ENCODE measurements around the gene RAPGEF5.
A peak's percentile ranks its signal among the peaks of the same experiment; 100 is the strongest.

Gene RAPGEF5, protein sequence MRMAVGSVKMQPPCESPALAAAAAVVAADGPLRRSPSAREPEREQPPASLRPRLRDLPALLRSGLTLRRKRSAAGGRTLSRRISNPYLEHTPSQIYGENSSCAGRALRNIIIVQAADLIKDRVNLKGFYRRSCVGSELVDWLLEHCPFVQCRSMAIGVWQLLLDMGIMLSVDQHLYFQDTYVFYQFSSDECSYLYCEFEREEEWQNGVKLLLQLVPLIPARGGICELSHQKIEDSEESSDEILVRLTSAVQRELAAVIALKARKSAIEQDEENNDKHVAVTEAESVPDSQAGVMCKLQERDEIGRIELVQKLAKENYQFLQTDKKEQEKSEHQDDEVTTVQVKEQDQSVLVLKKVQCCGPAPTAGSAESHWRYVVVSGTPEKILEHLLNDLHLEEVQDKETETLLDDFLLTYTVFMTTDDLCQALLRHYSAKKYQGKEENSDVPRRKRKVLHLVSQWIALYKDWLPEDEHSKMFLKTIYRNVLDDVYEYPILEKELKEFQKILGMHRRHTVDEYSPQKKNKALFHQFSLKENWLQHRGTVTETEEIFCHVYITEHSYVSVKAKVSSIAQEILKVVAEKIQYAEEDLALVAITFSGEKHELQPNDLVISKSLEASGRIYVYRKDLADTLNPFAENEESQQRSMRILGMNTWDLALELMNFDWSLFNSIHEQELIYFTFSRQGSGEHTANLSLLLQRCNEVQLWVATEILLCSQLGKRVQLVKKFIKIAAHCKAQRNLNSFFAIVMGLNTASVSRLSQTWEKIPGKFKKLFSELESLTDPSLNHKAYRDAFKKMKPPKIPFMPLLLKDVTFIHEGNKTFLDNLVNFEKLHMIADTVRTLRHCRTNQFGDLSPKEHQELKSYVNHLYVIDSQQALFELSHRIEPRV

DNA sequence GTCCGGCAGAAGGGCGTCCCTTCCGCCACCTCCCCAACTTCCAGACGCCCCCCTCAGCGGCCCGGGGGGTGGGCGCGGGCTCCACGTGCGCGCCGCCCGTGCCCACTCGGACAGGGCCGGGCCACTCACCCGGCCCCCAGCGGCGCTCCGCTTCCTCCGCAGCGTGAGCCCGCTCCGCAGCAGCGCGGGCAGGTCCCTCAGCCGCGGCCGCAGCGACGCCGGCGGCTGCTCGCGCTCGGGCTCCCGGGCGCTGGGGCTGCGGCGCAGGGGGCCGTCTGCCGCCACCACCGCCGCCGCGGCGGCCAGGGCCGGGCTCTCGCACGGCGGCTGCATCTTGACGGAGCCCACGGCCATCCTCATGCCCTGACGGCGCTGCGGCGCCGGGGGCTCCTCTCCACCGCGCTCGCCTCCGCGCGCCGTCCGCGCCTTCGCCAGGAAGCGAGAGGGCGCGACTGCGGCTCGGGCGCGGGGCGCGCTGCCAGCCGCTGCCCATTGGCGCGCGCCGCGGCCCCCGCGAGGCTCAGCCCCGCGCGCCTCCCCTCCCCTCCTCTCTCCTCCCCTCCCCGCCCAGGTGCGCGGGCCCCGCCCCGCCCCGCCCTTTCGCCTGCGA, at the start of gene RAPGEF5:
Gene RAPGEF5 (minus strand): TSS at position 454 of the 610 bp plus-strand sequence. CDS start 94 bp downstream, at position 360.
- DNase-seq = peak in 4 of 10 donors; percentile 18 to 84 (median 50)
- intact Hi-C loops (cut with DNase I) = no loop called here

DNA sequence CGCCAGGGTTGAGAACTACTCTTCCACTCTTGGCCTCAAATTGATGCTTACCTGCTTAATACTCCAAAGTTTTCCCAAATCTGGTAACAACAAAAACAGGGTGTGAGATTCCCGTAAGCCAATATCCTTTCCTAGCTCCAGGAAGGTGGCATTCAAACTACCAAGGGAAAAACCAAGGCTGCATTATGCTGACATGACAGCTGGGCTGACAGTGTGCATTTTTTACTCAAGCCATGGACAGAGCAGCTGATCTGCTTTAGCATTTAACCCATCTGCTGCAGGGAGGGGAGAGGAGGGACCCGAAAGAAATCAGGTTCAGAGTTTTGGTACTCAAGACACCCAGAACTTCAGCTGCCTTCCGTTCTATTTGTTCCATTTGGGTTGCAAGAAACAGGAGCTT, 49.8 kb upstream of the RAPGEF5 start:
- DNase-seq = no peak
- intact Hi-C loops (cut with DNase I) = no loop called here

DNA sequence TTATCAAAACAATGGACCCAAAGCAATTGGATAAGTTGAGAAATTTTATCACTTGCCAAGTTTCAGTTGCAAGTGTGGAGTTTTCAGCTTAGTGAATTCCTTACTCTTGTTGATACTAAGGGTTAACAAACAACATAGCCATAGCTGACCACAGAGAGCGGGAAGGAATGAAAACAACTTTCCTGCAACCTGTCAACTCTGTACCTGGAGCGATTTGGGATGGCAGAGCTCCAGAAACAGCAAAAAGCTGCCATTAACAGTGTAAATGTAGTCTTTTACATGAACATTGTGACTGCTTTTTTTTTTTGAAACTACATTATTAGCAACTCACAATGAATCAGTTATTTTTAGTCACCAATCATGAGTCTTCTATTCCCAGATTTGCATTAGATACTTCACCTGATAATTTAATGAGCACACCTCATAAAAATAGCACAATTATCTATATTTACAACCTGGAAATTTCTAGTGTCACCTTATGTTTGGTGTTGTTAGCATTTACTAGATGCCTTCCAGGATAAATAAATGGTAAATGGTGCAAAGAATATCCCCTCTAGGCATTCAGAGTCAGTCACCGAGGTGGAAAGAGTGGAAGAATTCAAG, 47.6 kb upstream of the RAPGEF5 start:
- DNase-seq = no peak
- intact Hi-C loops (cut with DNase I) = no loop called here

- no peak for DNase-seq
- intact Hi-C loops (cut with DNase I) = no loop called here
Observed at GRCh38 chr7:22403344-22403743, 46.4 kb upstream of the RAPGEF5 start.

DNA sequence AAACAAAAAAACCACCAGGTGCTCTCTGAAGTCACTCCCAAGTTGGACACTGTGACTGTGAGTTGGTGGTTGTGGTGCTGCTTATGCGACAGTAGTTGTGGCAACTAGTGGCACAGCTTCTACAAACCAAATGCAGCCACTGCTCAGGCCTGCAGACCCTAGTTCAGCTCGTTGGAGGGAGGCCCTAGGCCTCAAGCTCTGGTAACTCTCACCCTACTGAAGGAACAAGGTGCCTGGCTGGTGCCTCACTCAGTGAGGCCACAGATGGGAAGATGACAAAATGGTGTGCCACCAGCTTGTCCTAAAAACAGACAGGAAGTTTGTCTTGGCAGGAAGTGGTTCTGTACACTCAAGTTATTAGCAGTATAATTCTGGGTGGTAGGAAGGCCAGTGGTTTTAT, 45.3 kb upstream of the RAPGEF5 start:
- no peak for DNase-seq
- intact Hi-C loops (cut with DNase I) = no loop called here

DNA sequence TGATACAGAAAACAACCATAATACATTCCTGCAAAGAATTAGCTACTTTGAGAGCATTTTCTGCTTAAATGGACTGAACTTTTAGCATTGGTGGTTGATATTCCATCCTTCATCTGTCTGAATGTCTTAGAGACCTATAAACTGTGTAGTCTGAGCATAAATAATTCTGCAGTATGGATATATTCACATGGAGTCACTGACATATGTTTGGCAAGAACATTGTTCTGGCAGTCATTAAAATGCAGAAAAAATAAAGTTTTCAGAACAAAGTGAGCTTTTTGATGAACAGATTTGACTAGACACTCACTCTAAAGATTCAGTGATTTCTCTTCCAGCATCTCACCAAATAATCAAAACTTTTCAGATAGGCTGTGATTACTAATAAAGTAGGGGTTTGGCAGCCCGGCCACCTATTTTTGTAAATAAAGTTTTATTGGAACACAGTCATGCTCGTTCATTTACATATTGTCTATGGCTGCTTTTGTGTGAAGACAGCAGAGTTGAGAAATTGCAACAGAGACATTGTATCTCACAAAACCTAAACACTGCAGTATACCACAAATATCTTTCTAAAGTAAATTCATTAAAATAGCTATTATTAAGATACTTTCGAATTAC, 44.1 kb upstream of the RAPGEF5 start:
- intact Hi-C loops (cut with DNase I) = no loop called here
- DNase-seq = no peak

DNA sequence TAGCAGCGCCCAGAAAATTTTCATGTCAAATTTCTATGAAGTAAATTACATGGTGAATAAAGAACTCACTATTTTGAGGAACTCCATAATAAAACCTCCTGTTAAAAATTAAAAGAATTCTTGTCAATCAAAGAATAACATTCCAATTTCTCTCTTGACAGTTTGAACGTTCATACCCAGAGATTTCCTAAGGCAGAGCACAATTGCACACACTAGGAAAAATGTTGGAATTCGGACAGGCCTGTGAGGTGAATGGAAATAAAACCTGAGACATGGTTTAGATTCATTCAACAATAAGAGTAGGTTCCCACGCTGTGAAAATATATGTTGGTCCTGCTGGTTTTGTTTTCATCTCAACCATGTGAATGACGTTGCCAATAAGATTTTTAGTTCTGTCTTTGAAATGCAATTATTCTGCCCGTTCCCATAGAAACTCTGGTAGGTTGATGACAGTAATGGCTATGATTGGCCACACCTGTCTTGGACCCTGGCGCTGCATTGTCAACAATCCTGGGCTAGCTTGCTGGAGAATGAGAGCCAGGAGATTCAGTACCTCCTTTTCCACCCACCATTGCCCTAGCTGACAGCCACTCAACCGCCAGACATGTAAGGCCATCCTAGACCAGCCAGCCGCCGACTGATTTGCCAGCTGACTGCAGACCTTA, 43.3 kb upstream of the RAPGEF5 start:
- no peak for DNase-seq

DNA sequence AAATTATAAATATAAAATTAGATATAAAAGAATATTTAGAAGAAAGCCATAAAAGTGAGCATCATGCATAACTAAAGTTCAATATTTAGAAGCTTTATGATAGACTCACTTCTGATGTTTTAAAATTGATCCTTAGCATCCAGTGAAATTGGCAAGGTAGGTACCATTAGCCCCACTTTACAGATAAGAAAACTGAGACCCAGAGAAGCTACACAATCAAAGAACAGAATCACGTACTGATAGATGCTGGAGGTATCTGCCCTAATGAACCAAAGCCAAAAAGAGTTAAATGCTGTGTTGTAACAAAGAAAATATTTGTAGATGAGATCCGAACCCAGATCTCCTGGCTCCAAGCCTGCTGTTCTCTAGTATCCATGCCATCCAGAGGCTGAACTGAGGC, 42.6 kb upstream of the RAPGEF5 start:
- intact Hi-C loops (cut with DNase I) = no loop called here
- DNase-seq = no peak

More for the DNA sequence above, 43.3 kb upstream of the RAPGEF5 start:
- intact Hi-C loops (cut with DNase I) = no loop called here

DNA sequence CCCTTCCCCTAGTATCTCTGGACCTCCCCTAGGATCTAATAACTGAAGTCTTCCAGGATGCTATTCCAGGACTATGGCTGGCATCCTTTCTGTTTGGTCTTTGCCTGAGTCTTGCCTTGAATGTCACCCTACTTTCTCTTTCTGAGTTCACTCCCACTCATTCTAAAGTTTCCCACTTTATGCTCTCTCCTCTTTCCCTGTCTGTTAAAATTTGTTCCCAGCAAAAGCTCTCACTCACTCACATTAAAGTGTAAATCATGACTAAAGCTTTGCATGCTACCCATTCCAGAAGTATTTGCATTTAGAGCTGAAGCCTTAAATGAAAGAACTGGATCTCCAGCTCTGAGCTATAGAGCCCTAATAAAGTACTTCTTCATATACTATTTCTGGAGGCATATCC, 42.1 kb upstream of the RAPGEF5 start:
- DNase-seq = no peak
- intact Hi-C loops (cut with DNase I) = no loop called here

DNA sequence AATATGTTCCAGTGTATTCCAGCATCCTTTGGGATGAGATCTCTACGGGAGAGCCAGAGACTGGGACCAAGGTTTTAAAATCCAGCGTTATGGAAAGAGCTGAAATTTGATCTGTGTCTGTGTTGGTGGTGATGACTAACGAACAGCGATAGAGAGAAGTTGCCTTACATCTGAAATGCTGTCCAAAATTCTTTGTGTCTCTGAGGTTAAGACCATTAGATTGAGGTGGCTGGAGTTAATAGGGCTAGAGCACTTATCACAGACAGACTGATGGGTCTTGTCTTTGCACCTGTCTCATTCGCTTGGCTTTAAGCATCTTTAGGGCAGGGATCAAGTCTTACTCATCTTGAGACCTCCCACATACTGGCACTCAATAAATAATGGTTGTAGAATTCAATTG, 41.0 kb upstream of the RAPGEF5 start:
- intact Hi-C loops (cut with DNase I) = no loop called here
- DNase-seq = no peak

GRCh38 chr7:22395222-22395621, 38.3 kb upstream of the RAPGEF5 start:
- DNase-seq = no peak

DNA sequence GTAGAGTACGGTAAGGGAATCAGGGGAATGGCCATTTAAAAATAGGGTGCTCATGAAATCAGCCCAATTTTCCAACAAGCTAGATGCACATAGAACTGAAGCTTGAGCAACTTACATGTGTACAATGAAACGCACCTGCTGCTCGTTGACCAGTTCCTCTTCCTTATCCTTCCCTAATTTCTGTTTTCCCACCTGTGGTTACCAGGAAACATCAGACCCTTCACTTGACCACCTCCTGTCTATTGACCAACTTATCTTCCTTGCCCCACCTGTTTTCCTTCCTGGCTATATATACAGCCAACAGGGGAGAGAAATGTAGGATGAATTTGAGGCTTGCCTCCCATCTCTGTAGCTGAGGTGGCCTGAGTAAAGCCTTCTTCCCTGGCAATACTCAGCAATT, 37.8 kb upstream of the RAPGEF5 start:
- DNase-seq = no peak
- intact Hi-C loops (cut with DNase I) = no loop called here

More at GRCh38 chr7:22395222-22395621, 38.3 kb upstream of the RAPGEF5 start:
- intact Hi-C loops (cut with DNase I) = no loop called here

DNA sequence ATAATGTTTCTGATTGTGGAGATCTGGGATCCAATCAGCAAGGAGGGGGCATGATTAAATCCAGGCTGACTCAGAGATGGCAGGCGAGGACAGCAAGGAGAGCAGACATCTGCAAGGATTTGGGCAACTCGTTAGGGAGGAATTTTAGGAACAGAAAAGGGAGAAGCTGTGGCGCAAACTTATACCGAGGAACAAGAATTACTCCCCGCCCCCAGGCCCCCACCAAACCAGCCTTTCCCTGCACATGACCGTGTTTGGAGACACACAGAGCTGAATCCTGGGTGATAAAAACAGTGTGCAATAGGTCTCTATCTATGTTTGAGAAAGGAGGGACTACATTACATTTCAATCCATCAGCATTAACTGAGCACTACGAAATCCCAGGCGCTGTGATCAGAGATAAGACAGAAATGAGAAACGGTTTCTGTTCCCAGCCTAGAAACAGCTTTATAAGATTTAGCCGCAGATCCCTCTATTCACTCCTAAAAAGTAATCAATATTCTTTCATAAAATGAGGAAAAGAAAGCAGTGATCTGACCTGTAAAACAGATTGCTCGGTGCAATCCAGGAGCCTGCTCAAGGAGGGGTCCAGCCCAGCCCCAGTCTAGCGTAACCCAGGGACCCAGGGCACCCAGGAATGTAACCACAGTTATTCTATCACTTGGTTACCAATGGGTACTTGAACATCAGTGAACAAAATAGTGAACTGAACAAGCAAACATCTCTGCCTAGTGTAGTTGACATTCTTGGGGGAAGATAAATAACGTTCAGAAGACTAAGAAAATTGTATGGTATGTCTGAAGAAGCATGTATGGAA, 37.2 kb upstream of the RAPGEF5 start:
- intact Hi-C loops (cut with DNase I) = no loop called here

DNA sequence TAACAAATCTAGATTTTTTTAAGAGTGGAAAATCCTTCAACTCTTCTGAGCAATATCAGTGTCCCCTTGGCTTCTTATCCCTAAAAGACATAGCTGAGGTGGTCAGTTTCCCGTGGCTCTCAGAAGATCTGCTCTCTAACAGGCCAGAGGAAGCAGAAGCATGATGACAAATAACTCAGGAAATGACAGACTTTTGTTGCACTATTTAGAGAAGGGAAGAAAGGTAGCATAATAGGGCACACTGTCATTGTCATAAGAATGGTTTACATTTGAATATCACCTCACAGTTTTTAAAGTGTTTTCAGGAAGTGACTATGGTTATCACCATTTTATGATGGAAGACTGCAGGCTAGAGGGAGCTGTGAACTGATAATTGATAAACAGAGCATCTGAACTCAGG, 33.6 kb upstream of the RAPGEF5 start:
- DNase-seq = no peak
- intact Hi-C loops (cut with DNase I) = no loop called here

More for the DNA sequence above, 37.2 kb upstream of the RAPGEF5 start:
- DNase-seq = peak in 8 of 10 donors; percentile 20 to 90 (median 51)

DNA sequence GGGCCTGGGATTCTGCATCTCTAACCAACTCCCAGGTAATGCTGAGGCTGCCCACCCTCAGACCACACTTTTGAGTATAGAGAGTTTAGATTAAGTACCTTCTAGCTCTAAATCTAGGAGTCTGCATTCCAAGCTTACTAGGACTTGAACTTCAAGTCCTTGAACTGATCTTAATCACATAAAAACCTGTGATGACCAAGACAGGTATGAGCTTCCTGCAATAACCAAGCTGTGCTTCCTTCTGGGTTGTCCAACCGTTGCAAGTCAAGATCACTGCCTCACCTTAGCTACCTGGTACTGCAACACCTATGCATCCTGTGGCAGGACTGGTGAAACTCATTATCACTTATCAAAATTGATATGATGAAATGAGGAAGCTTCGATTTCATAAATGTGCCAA, 32.9 kb upstream of the RAPGEF5 start:
- no peak for DNase-seq
- intact Hi-C loops (cut with DNase I) = no loop called here

- peak in 9 of 10 donors; percentile 25 to 95 (median 63) for DNase-seq
- intact Hi-C loops (cut with DNase I) = no loop called here
Observed at GRCh38 chr7:22387583-22387982, 30.6 kb upstream of the RAPGEF5 start.

DNA sequence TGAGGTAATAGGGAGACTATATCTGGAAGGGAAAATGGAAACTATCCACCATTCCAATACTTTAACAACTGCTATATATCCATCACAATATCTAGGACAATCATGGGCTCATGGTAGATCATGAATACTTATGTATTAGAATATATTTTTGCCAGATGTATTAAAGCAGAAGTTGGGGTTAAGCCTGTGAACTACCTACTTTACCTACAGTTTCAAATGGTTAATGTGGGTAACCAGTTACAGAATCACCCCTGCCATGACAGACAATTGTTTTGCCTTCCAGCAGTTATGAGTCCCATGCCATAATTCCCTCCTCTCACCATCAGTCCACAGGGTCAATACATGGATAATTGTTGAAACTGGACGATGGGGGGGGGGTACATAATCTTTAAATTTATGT, 29.9 kb upstream of the RAPGEF5 start:
- intact Hi-C loops (cut with DNase I) = no loop called here

DNA sequence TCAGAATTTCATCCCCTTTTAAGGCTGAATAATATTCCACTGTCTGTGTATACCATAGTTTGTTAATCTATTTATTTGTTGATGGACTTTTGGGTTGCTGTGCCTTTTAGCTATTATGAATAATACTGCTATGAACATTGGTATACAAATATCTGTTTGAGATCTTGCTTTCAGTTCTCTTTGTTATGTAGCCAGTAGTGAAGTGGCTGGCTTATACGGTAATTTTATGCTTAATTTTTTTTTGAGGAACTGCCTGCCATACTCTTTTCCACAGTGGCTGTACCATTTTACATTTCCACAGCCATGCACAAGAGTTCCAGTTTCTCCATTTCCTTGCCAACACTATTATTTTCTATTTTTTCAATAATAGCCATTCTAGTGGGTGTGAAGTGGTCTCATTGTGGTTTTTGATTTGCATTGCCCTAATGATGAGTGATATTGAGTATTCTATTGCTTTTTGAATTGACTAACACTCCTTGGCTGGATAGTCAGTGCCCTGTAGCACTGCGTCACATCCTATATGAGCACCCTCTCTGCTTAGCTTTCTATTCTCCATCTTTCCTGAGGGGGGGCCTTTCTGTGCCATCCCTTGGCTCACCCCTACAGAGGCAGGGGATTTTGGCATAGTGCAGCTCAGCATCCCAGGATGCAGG, 29.4 kb upstream of the RAPGEF5 start:
- intact Hi-C loops (cut with DNase I) = no loop called here
- DNase-seq = no peak

More for the DNA sequence above, 29.9 kb upstream of the RAPGEF5 start:
- no peak for DNase-seq
